ENCODE results near the gene HAND2.

Gene HAND2

DNA sequence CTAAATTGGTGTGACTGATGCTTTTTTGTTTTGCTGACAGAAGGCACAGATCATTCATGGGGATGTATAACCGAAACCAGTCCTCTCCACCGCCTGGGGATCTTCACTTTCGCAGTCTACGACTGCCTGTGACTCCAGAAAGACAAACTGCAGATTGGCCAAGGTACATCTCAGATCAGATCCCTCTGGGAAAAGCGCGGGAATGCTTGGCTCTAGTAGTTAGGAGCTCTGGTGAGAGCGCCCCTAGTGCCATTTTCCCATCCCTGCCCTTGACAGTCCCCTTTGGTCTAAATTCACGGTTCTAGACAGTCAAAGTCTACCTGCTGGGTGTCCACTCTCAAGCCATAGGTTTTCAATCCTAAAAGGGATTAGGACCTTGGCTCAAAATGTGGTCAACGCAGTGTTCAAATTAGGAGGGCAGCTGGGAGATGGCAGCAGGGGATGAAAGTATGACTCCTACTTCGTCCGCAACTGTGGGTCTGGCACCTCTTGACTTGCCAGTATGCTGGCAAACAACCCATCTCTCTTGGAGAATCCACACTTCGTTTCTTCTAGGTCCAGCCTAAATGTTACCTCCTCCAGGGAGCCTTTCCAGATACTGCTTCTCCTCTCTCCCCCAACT, 6.9 kb upstream of the HAND2 start:
- peak in 1 of 3 donors; percentile 26 for DNase-seq
- 29% methylated on average over 12 of the region's 12 CpGs for WGBS (ENCODE audit: insufficient coverage)
- H3K4me1 ChIP-seq (ENCODE audit: control extremely low read depth in 1 of 4, control insufficient read depth in 4 of 4, insufficient read depth in 4 of 4, low read length in 3 of 4) = peaks cover 0 to 17% (median 16%) of the 10 kb centered on the region in 4 experiments
- no peak overlapping the region for H3K27ac ChIP-seq (ENCODE audit: insufficient read depth in 1 of 2, low read depth in 1 of 2, low read length in 2 of 2, poor library complexity in 1 of 2, severe bottlenecking in 2 of 2)
- H3K9me3 ChIP-seq (ENCODE audit: control extremely low read depth in 1 of 5, control insufficient read depth in 4 of 5, insufficient read depth in 2 of 5, low read depth in 1 of 5, low read length in 4 of 5) = peaks cover 0 to 3% (median 2%) of the 10 kb centered on the region in 5 experiments
- no peak overlapping the region for H3K4me3 ChIP-seq (ENCODE audit: control insufficient read depth in 1 of 7, extremely low read depth in 1 of 7, insufficient read depth in 4 of 7, low read depth in 2 of 7, low read length in 6 of 7)
- POLR2A ChIA-PET = no interaction called here
- CTCF ChIA-PET = interaction anchor here (1.5 kb wide), 1 partner anchor 11 kb away, joined by 5 read pairs; no protein-coding TSS in a partner anchor
- H3K27me3 ChIP-seq (replicated peaks in 2 of 5; ENCODE audit: control insufficient read depth in 4 of 5, insufficient read depth in 5 of 5, low read length in 4 of 5) = peaks cover 61 to 98% (median 87%) of the 10 kb centered on the region in 5 experiments
- no peaks in the 10 kb centered on the region for H3K36me3 ChIP-seq (ENCODE audit: control insufficient read depth in 4 of 4, insufficient read depth in 4 of 4, low read length in 3 of 4)

DNA sequence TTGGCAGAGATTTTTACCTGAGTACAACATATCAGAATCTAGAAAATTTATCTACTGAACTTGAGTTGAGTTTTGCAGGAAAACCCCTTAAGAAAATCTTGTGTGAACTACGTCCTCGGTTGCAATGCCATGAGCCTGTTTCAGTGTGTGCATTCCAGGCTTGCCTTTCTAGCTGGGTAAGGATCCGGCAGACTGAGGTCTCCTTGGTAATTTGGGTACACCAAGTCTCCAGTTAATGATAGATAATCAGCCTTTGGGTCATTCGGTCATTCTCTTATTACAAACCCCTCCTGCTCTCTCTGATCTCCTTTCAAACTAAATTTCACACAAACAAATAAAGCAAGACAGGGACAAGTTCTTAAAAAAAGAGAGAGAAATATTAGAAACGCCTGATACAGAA, 5.9 kb upstream of the HAND2 start:
- no peaks in the 10 kb centered on the region for H3K36me3 ChIP-seq (ENCODE audit: control insufficient read depth in 4 of 4, insufficient read depth in 4 of 4, low read length in 3 of 4)
- no peak overlapping the region for H3K4me3 ChIP-seq (ENCODE audit: control insufficient read depth in 1 of 7, extremely low read depth in 1 of 7, insufficient read depth in 4 of 7, low read depth in 2 of 7, low read length in 6 of 7)
- peaks cover 0 to 3% (median 2%) of the 10 kb centered on the region in 5 experiments for H3K9me3 ChIP-seq (ENCODE audit: control extremely low read depth in 1 of 5, control insufficient read depth in 4 of 5, insufficient read depth in 2 of 5, low read depth in 1 of 5, low read length in 4 of 5)
- POLR2A ChIA-PET = no interaction called here
- H3K4me1 ChIP-seq (ENCODE audit: control extremely low read depth in 1 of 4, control insufficient read depth in 4 of 4, insufficient read depth in 4 of 4, low read length in 3 of 4) = peaks cover 0 to 17% (median 16%) of the 10 kb centered on the region in 4 experiments
- WGBS (ENCODE audit: insufficient coverage) = 42% methylated on average over 3 of the region's 5 CpGs
- H3K27me3 ChIP-seq (replicated peaks in 2 of 5; ENCODE audit: control insufficient read depth in 4 of 5, insufficient read depth in 5 of 5, low read length in 4 of 5) = peaks cover 58 to 100% (median 90%) of the 10 kb centered on the region in 5 experiments
- CTCF ChIA-PET = interaction anchor here (1.5 kb wide), 1 partner anchor 12 kb away, joined by 5 read pairs; no protein-coding TSS in a partner anchor
- no peak overlapping the region for H3K27ac ChIP-seq (ENCODE audit: insufficient read depth in 1 of 2, low read depth in 1 of 2, low read length in 2 of 2, poor library complexity in 1 of 2, severe bottlenecking in 2 of 2)
- no peak for DNase-seq

DNA sequence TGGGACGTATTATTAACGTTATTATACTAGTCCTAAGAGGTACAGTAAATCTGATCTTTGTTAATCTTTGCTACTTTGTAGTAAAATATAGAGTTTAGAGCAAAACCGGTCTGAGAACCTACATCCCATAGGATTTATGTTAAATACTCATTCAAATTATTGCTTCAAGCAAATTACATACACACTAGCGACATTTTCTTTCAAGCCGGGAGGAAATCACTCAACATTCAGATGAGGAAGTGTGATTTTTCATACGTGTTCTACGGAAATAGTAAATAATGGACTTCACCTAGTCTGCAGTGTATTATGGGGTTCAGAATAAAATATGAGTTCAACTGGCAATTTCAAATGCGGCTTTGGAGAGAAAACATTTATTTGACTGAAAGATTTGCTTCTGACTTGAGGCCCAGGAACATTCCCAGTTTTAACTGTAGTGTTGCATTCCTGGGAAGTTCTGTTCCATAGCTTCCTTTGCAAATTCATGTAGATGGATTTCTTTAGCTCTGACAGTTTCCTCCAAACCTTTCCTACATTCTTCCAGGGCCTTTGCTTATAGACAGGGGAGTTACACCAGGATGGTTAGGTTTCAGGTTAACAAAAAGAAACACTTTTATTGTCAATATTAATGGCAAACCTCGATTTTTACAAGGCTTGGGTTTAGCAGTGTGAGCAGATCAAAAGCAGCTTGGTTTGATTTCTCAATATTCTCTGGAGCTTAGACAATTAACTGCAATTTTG, 5.3 kb upstream of the HAND2 start:
- no peaks in the 10 kb centered on the region for H3K36me3 ChIP-seq (ENCODE audit: control insufficient read depth in 4 of 4, insufficient read depth in 4 of 4, low read length in 3 of 4)
- no peak for DNase-seq
- H3K9me3 ChIP-seq (ENCODE audit: control extremely low read depth in 1 of 5, control insufficient read depth in 4 of 5, insufficient read depth in 2 of 5, low read depth in 1 of 5, low read length in 4 of 5) = peaks cover 0 to 3% (median 2%) of the 10 kb centered on the region in 5 experiments
- CTCF ChIA-PET = interaction anchor here (1.5 kb wide), 1 partner anchor 12 kb away, joined by 5 read pairs; no protein-coding TSS in a partner anchor
- no peak overlapping the region for H3K4me3 ChIP-seq (ENCODE audit: control insufficient read depth in 1 of 7, extremely low read depth in 1 of 7, insufficient read depth in 4 of 7, low read depth in 2 of 7, low read length in 6 of 7)
- POLR2A ChIA-PET = interaction anchor here (0.6 kb wide), 1 partner anchor 24 kb away, joined by 3 read pairs; no protein-coding TSS in a partner anchor
- no peak overlapping the region for H3K27ac ChIP-seq (ENCODE audit: insufficient read depth in 1 of 2, low read depth in 1 of 2, low read length in 2 of 2, poor library complexity in 1 of 2, severe bottlenecking in 2 of 2)
- H3K27me3 ChIP-seq (replicated peaks in 2 of 5; ENCODE audit: control insufficient read depth in 4 of 5, insufficient read depth in 5 of 5, low read length in 4 of 5) = peaks cover 56 to 100% (median 93%) of the 10 kb centered on the region in 5 experiments
- peaks cover 0 to 17% (median 16%) of the 10 kb centered on the region in 4 experiments for H3K4me1 ChIP-seq (ENCODE audit: control extremely low read depth in 1 of 4, control insufficient read depth in 4 of 4, insufficient read depth in 4 of 4, low read length in 3 of 4)
- 0% methylated on average over 3 of the region's 9 CpGs for whole genome bisulfite sequencing (ENCODE audit: insufficient coverage)

DNA sequence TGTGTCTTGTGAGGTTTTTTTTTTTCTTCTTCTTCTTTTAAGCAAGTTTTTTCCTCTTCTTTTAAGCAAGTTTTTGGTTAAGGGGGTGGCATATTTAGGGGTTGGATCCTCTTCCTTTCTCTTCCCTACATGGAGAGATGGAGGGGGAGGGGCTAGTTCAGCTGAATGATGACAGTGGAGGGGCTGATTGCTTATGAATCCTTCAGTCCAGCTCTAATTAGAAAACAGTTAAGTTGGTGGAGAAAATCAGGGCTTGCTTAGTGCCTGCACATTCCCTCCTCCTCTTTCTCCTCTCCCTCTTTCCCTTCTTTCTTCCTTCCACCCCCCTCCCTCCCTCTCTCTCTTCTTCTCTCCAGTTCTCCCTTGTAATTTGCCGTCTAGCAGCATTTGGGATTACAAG, 4.4 kb upstream of the HAND2 start:
- no peak for DNase-seq
- Histone ChIP-seq H3K27me3 (replicated peaks in 2 of 5; ENCODE audit: control insufficient read depth in 4 of 5, insufficient read depth in 5 of 5, low read length in 4 of 5) (peaks cover 49 to 100% (median 87%) of the 10 kb centered on the region in 5 experiments), H3K4me1 (ENCODE audit: control extremely low read depth in 1 of 4, control insufficient read depth in 4 of 4, insufficient read depth in 4 of 4, low read length in 3 of 4) (peaks cover 0 to 25% (median 21%) of the 10 kb centered on the region in 4 experiments), H3K4me3 (ENCODE audit: control insufficient read depth in 1 of 7, extremely low read depth in 1 of 7, insufficient read depth in 4 of 7, low read depth in 2 of 7, low read length in 6 of 7) (no peak overlapping the region), H3K36me3 (ENCODE audit: control insufficient read depth in 4 of 4, insufficient read depth in 4 of 4, low read length in 3 of 4) (no peaks in the 10 kb centered on the region), H3K27ac (ENCODE audit: insufficient read depth in 1 of 2, low read depth in 1 of 2, low read length in 2 of 2, poor library complexity in 1 of 2, severe bottlenecking in 2 of 2) (no peak overlapping the region), H3K9me3 (ENCODE audit: control extremely low read depth in 1 of 5, control insufficient read depth in 4 of 5, insufficient read depth in 2 of 5, low read depth in 1 of 5, low read length in 4 of 5) (peaks cover 0 to 3% (median 2%) of the 10 kb centered on the region in 5 experiments)
- ChIA-PET CTCF (interaction anchor here (1.0 kb wide), 1 partner anchor 10 kb away, joined by 3 read pairs; no protein-coding TSS in a partner anchor), POLR2A (no interaction called here)
- WGBS (ENCODE audit: insufficient coverage) = no CpG with 5 or more reads among the region's 1 CpG

DNA sequence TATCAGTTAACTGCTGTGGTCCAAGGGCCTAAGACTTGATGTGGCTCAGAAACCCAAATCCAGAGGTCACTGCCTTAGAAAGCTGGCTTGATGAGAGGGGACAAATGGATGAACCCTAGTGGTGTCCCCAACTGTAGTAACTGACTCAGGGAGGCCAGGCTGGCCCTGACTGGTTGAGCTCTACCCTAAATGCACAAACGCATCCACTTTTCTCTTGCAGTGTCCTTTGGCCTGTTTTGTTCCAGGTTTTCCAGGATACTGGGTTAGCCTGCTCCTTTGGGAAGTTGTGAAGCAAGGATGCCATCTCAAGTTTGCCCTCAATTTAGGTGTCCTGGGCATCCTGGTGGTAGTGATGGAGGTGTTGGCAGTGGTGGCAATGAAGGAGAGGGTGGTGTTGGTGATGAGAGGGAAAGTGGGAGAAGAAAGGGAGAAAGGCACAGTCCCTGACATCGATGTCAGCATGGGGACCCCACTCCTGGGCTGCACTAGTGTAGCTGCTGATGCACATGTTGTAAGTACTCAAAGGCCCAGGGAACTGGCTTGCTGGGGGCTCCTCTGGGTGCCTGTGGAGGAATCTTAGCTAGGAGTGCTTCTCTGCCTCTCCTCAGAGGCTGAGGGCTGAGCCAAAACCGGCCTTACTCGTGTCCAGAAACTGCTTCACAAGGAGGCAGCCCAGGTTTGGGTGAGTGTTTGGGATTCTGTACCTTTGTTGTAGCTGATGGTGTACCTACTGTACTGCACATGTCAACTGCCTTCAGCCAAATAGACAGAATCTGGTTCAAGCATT, 2.9 kb upstream of the HAND2 start:
- Histone ChIP-seq H3K4me1 (ENCODE audit: control extremely low read depth in 1 of 4, control insufficient read depth in 4 of 4, insufficient read depth in 4 of 4, low read length in 3 of 4) (peaks cover 0 to 17% (median 12%) of the 10 kb centered on the region in 4 experiments), H3K9me3 (ENCODE audit: control extremely low read depth in 1 of 5, control insufficient read depth in 4 of 5, insufficient read depth in 2 of 5, low read depth in 1 of 5, low read length in 4 of 5) (peaks cover 0 to 3% (median 2%) of the 10 kb centered on the region in 5 experiments), H3K27me3 (replicated peaks in 2 of 5; ENCODE audit: control insufficient read depth in 4 of 5, insufficient read depth in 5 of 5, low read length in 4 of 5) (peaks cover 44 to 98% (median 81%) of the 10 kb centered on the region in 5 experiments), H3K27ac (ENCODE audit: insufficient read depth in 1 of 2, low read depth in 1 of 2, low read length in 2 of 2, poor library complexity in 1 of 2, severe bottlenecking in 2 of 2) (no peak overlapping the region), H3K36me3 (ENCODE audit: control insufficient read depth in 4 of 4, insufficient read depth in 4 of 4, low read length in 3 of 4) (no peaks in the 10 kb centered on the region), H3K4me3 (ENCODE audit: control insufficient read depth in 1 of 7, extremely low read depth in 1 of 7, insufficient read depth in 4 of 7, low read depth in 2 of 7, low read length in 6 of 7) (no peak overlapping the region)
- CTCF ChIA-PET = no interaction called here
- 62% methylated on average over 2 of the region's 4 CpGs for WGBS (ENCODE audit: insufficient coverage)
- POLR2A ChIA-PET = no interaction called here
- no peak for DNase-seq

DNA sequence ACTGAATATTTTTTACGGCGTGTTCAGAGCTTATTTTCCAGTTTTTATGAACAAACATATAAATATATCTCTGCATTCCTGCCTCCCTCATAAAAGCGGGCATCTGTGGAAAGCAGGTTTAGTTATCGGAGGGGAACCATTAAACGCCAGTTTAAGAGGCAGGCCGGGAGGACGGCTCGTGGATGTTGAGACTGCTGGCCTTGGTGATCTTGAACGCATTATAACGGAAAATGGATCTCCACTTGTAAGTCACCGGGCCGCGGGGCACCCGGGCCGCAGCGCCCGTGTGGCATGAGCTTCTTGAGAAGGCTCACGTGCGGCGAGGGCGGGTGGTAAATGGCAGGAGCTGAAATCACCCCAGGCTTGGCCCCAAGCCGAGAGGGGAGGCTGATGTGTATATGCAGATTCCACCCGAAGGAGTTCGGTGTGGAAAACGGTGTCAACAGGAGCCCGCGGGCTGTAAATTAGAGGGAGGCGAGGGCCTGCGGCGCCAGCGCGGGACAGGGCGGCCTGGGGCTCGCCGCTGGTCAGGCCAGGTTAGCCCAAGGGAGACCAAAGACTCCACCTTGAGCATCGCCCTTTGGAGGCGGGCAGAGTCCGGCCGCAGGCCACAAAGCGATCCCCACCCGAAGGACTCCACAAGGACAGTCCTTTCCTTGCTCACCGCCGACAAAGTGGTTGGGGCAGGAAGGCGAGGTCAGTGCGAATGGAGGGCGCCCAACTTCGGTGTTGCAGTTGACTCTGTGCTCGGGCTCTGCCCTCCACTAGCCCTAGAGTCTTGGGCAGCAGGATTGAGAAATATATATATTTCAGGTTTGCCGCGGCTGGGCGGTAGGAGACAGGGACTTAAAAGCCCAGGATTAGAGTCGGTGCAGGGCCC, 1.3 kb upstream of the HAND2 start:
- Histone ChIP-seq H3K4me3 (ENCODE audit: control insufficient read depth in 1 of 7, extremely low read depth in 1 of 7, insufficient read depth in 4 of 7, low read depth in 2 of 7, low read length in 6 of 7) (no peak overlapping the region), H3K36me3 (ENCODE audit: control insufficient read depth in 4 of 4, insufficient read depth in 4 of 4, low read length in 3 of 4) (no peaks in the 10 kb centered on the region), H3K27ac (ENCODE audit: insufficient read depth in 1 of 2, low read depth in 1 of 2, low read length in 2 of 2, poor library complexity in 1 of 2, severe bottlenecking in 2 of 2) (no peak overlapping the region), H3K27me3 (replicated peaks in 2 of 5; ENCODE audit: control insufficient read depth in 4 of 5, insufficient read depth in 5 of 5, low read length in 4 of 5) (peaks cover 33 to 98% (median 79%) of the 10 kb centered on the region in 5 experiments), H3K9me3 (ENCODE audit: control extremely low read depth in 1 of 5, control insufficient read depth in 4 of 5, insufficient read depth in 2 of 5, low read depth in 1 of 5, low read length in 4 of 5) (peaks cover 0 to 3% (median 2%) of the 10 kb centered on the region in 5 experiments), H3K4me1 (ENCODE audit: control extremely low read depth in 1 of 4, control insufficient read depth in 4 of 4, insufficient read depth in 4 of 4, low read length in 3 of 4) (peaks cover 0 to 13% (median 8%) of the 10 kb centered on the region in 4 experiments)
- DNase-seq = peak in 1 of 3 donors; percentile 32
- WGBS (ENCODE audit: insufficient coverage) = 12% methylated on average over 44 of the region's 52 CpGs
- POLR2A ChIA-PET = no interaction called here
- CTCF ChIA-PET = interaction anchor here (1.0 to 1.2 kb wide), 2 partner anchors 26 to 117 kb away, joined by 3 read pairs; no protein-coding TSS in a partner anchor
